ENCODE measurements around the gene COL8A1.

DNA sequence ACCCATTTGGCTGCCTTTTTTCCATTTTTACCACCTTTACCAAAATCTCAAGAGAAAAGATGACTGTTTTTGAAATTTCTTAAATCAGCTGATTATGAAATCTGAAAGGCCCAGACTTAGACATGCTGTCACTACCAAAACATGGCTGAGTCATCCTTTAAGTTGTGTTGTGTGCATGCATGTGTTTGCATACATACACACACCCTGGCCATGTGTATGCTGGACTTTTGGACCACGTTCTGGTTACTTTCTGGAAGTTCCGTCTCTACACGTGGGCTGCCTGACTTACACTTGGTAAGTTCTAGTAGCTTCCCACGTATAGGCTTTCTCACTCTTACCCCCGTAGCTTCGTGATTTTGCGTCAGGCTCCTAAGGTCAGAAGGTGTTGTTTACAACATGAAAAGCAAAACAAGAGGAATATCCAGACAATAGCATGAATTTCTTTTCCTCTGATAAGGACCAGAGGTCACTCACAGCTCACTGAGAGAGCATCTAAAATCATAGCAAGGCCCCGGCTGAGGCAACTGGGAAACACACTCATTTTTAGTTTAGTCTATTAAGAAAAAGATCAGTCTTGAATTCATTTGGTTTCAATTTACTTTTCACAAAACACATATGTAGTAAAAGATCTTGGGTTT, 62.4 kb downstream of the COL8A1 start:
- TF ChIP-seq, protein P1, sequence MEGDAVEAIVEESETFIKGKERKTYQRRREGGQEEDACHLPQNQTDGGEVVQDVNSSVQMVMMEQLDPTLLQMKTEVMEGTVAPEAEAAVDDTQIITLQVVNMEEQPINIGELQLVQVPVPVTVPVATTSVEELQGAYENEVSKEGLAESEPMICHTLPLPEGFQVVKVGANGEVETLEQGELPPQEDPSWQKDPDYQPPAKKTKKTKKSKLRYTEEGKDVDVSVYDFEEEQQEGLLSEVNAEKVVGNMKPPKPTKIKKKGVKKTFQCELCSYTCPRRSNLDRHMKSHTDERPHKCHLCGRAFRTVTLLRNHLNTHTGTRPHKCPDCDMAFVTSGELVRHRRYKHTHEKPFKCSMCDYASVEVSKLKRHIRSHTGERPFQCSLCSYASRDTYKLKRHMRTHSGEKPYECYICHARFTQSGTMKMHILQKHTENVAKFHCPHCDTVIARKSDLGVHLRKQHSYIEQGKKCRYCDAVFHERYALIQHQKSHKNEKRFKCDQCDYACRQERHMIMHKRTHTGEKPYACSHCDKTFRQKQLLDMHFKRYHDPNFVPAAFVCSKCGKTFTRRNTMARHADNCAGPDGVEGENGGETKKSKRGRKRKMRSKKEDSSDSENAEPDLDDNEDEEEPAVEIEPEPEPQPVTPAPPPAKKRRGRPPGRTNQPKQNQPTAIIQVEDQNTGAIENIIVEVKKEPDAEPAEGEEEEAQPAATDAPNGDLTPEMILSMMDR (IDR thresholded peaks at IDR 0.05; ENCODE audit: low read length): no peak
- TF ChIP-seq EZH2phosphoT487 (IDR thresholded peaks at IDR 0.05; ENCODE audit: low read length): no peak
